ENCODE measurements around the gene HPGDS. TPM values are rescaled to one million over a fixed set of nuclear protein-coding genes. Genes with fewer than 3 reads are reported as not detected.

The HPGDS gene
- total RNA-seq, 4 donors from 2014 or later: 0.53 TPM; not detected in 3

DNA sequence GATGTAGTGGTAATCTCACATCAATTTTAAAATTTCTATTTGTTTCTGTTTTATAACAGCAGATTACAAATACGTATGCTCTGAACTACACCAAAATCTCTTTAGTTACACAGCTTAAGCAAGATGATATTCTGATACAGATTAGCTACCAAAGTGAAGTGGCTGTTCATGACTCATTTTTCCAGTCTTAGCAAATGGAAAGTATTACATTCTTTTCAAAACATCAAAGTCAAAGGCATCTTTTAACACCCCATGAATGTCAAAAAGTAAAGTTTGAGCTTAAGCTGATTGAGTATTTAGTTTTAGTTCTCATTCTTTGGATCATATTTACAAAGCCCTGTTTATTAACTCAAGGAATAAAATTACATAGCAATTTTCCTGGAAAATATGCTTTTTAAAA is 6.6 kb upstream of the HPGDS start:
- ATAC-seq: no peak

DNA sequence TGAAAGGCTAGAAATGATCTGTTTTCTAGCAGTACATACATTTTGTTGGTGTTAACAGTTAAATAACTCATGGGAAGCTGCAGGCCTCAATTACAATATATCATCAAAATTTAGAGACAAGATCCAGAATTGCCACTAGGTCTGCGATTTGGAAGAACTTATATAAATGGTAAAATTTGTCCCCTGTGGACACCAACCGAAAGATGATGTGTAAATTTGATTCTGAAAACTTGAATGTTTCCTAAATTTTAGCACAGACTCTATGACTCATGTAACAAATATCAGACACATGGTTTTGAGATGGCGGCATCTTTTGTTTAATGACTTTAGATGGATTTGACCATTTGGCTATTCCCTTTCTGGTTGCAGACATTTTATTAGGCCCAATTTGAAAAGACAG is 6.0 kb upstream of the HPGDS start:
- H3K36me3 ChIP-seq: no peaks in the 10 kb centered on the region
- no peak overlapping the region for H3K27ac ChIP-seq
- H3K9me3 ChIP-seq: no peaks in the 10 kb centered on the region
- no peak overlapping the region for H3K4me3 ChIP-seq
- ATAC-seq: no peak
- intact Hi-C loops (cut with DNase I; ENCODE audit: low total_unique reads) (no loop called here), in situ Hi-C loops (cut with MboI; ENCODE audit: low sequenced_read_pairs in 4 of 4) (no loop called here)
- H3K27me3 ChIP-seq: no peaks in the 10 kb centered on the region
- TF ChIP-seq, protein P1, sequence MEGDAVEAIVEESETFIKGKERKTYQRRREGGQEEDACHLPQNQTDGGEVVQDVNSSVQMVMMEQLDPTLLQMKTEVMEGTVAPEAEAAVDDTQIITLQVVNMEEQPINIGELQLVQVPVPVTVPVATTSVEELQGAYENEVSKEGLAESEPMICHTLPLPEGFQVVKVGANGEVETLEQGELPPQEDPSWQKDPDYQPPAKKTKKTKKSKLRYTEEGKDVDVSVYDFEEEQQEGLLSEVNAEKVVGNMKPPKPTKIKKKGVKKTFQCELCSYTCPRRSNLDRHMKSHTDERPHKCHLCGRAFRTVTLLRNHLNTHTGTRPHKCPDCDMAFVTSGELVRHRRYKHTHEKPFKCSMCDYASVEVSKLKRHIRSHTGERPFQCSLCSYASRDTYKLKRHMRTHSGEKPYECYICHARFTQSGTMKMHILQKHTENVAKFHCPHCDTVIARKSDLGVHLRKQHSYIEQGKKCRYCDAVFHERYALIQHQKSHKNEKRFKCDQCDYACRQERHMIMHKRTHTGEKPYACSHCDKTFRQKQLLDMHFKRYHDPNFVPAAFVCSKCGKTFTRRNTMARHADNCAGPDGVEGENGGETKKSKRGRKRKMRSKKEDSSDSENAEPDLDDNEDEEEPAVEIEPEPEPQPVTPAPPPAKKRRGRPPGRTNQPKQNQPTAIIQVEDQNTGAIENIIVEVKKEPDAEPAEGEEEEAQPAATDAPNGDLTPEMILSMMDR (IDR thresholded peaks at IDR 0.05 in 4 of 5, conservative IDR thresholded peaks at IDR 0.05 in 1 of 5): no peak
- no peak for TF ChIP-seq POLR2A (IDR thresholded peaks at IDR 0.05)
- H3K4me1 ChIP-seq: no peaks in the 10 kb centered on the region
- DNase-seq: no peak

More for the DNA sequence above, 6.6 kb upstream of the HPGDS start:
- DNase-seq: no peak
- intact Hi-C loops (cut with DNase I; ENCODE audit: low total_unique reads) (no loop called here), in situ Hi-C loops (cut with MboI; ENCODE audit: low sequenced_read_pairs in 4 of 4) (no loop called here)
- H3K27ac ChIP-seq: no peak overlapping the region
- H3K4me1 ChIP-seq: no peaks in the 10 kb centered on the region
- no peak for TF ChIP-seq POLR2A (IDR thresholded peaks at IDR 0.05)
- TF ChIP-seq, protein P1 (IDR thresholded peaks at IDR 0.05 in 4 of 5, conservative IDR thresholded peaks at IDR 0.05 in 1 of 5): no peak
- H3K4me3 ChIP-seq: no peak overlapping the region
- H3K36me3 ChIP-seq: no peaks in the 10 kb centered on the region
- no peaks in the 10 kb centered on the region for H3K9me3 ChIP-seq
- H3K27me3 ChIP-seq: no peaks in the 10 kb centered on the region

DNA sequence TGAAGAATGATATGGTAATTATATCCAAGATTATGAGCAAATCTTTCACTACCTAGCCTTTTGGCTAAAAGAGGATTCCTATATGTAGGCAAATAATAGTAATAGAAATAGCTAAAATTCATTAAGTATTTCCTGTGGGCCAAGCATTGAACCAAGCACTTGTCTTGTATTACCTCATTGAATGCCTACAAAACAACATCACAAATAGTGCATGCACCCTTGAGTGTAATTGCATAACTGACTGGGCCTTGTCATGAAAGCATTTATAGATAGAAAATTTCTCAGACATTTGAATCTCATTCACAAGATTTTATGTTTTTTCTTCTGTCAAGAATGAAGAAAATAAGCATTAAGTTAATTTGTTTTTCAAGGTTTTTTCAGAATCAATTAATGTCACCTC is 3.9 kb upstream of the HPGDS start:
- Histone ChIP-seq H3K27ac (no peak overlapping the region), H3K9me3 (no peaks in the 10 kb centered on the region), H3K36me3 (no peaks in the 10 kb centered on the region), H3K4me1 (no peaks in the 10 kb centered on the region), H3K27me3 (no peaks in the 10 kb centered on the region), H3K4me3 (no peak overlapping the region)
- ATAC-seq (no peak), DNase-seq (no peak)
- TF ChIP-seq, protein P1 (IDR thresholded peaks at IDR 0.05 in 4 of 5, conservative IDR thresholded peaks at IDR 0.05 in 1 of 5): no peak
- TF ChIP-seq POLR2A (IDR thresholded peaks at IDR 0.05): no peak
- in situ Hi-C loops (cut with MboI; ENCODE audit: low sequenced_read_pairs in 4 of 4): no loop called here
- intact Hi-C loops (cut with DNase I; ENCODE audit: low total_unique reads): no loop called here

DNA sequence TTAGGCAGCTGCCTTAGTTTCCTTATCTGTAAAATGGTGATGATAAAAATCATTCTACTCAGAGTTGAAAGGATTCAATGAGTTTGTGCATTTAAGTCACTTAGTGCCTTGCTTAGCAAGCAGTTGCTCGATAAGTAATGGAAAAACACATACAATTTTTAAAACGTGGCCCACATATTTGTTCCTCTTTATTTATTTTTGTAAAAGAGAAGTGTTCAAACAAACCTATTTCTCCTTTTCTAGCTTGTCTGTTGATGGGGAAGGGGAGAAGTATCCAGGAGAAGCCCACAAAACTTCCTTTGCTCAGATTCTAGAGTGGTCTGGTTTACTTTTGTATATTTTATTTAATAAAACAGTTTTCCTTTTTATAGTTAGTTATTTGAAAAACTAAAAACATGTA is 3.3 kb upstream of the HPGDS start:
- DNase-seq: no peak
- TF ChIP-seq POLR2A (IDR thresholded peaks at IDR 0.05): no peak
- TF ChIP-seq, protein P1 (IDR thresholded peaks at IDR 0.05 in 4 of 5, conservative IDR thresholded peaks at IDR 0.05 in 1 of 5): no peak
- in situ Hi-C loops (cut with MboI; ENCODE audit: low sequenced_read_pairs in 4 of 4): no loop called here
- no peaks in the 10 kb centered on the region for H3K4me1 ChIP-seq
- H3K4me3 ChIP-seq: no peak overlapping the region
- ATAC-seq: no peak
- H3K9me3 ChIP-seq: no peaks in the 10 kb centered on the region
- intact Hi-C loops (cut with DNase I; ENCODE audit: low total_unique reads): no loop called here
- no peaks in the 10 kb centered on the region for H3K27me3 ChIP-seq
- H3K36me3 ChIP-seq: no peaks in the 10 kb centered on the region
- no peak overlapping the region for H3K27ac ChIP-seq

DNA sequence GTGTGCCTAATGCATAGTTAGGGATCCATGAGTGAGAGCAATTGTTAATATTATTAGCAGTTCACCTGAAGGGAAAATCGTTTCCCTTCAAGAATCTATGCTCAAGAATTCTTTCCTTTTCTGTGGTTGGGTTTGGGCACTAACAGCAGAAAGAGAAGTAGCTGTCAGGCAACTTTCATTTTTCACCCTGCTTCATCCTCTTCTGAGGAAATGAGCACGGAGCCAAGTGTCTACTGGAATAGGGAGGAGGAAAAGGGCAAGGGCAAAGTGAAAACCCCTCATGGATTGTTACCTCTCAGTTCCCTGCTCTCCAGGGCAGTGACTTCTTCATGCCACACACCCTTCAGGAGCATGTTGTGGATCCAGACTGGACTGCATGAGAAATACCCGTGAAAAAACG is 2.6 kb upstream of the HPGDS start:
- TF ChIP-seq, protein P1 (IDR thresholded peaks at IDR 0.05 in 4 of 5, conservative IDR thresholded peaks at IDR 0.05 in 1 of 5): no peak
- TF ChIP-seq POLR2A (IDR thresholded peaks at IDR 0.05): no peak
- in situ Hi-C loops (cut with MboI; ENCODE audit: low sequenced_read_pairs in 4 of 4): no loop called here
- intact Hi-C loops (cut with DNase I; ENCODE audit: low total_unique reads): no loop called here
- no peak for DNase-seq
- H3K27ac ChIP-seq: no peak overlapping the region
- H3K4me1 ChIP-seq: no peaks in the 10 kb centered on the region
- H3K4me3 ChIP-seq: no peak overlapping the region
- H3K9me3 ChIP-seq: no peaks in the 10 kb centered on the region
- no peaks in the 10 kb centered on the region for H3K27me3 ChIP-seq
- ATAC-seq: no peak
- H3K36me3 ChIP-seq: no peaks in the 10 kb centered on the region
